Activated B cell treated with CpG ODN at 0.5 μM for 24 hours (primary cell): ENCODE results near the gene FOXL1. TPM values are rescaled to one million over a fixed set of nuclear protein-coding genes. Genes with fewer than 3 reads are reported as not detected.

Source experiments
- ATAC-seq: fragments of 200-7000 bp; cut with Tn5 transposase; one replicate; pipeline ENCODE4 v1.10.0; 2021; ENCODE audit warnings: low read depth, mild to moderate bottlenecking, moderate library complexity
- CTCF ChIA-PET: fragments of 350-600 bp; sonication (Branson Sonifier 250); formaldehyde crosslinking; loops from one replicate; lab custom pipeline; 2021; ENCODE audit warnings: antibody characterized with exemption; lab: Charles Lee
- POLR2A ChIA-PET: fragments of 350-600 bp; sonication (Branson Sonifier 250); formaldehyde crosslinking; loops from one replicate; lab custom pipeline; 2021; ENCODE audit warnings: antibody characterized with exemption; lab: Charles Lee
- DNase-seq: peaks from one replicate; pipeline ENCODE4 v3.0.0; 2022
- H3K27ac Mint-ChIP-seq: one replicate; pipeline ENCODE4 v1.8.0; 2020; ENCODE audit warnings: mixed read lengths
- H3K27me3 Mint-ChIP-seq: one replicate; pipeline ENCODE4 v1.8.0; 2021; ENCODE audit warnings: mixed read lengths
- H3K36me3 Mint-ChIP-seq: one replicate; pipeline ENCODE4 v1.8.0; 2021; ENCODE audit warnings: low read depth, mixed read lengths
- H3K4me1 Mint-ChIP-seq: one replicate; pipeline ENCODE4 v1.8.0; 2021; ENCODE audit warnings: mixed read lengths
- H3K4me3 Mint-ChIP-seq: one replicate; pipeline ENCODE4 v1.8.0; 2020; ENCODE audit warnings: mild to moderate bottlenecking, mixed read lengths
- H3K9me3 Mint-ChIP-seq: one replicate; pipeline ENCODE4 v1.8.0; 2020; ENCODE audit warnings: mixed read lengths
- CTCF ChIP-seq: fragments of 200-600 bp; IDR thresholded peaks from one replicate; pipeline ENCODE4 v1.8.0; 2022; ENCODE audit warnings: antibody characterized with exemption, mild to moderate bottlenecking
- intact Hi-C: fragments of 100-400 bp; cut with micrococcal nuclease; formaldehyde crosslinking; loops from one replicate; pipeline ENCODE4 v1.15.1; 2024
- total RNA-seq: library from RNA; stranded (reverse); gene quantifications from 2 replicates; pipeline ENCODE4 v1.2.3, GENCODE V29; 2022

FOXL1 gene
- total RNA-seq, 1 donor from 2014 or later = not detected

- Mint-ChIP-seq H3K4me1 (no peaks in the 10 kb centered on the region), H3K27ac (no peak overlapping the region), H3K9me3 (no peaks in the 10 kb centered on the region), H3K4me3 (no peak overlapping the region), H3K27me3 (no peaks in the 10 kb centered on the region), H3K36me3 (peaks cover 93% of the 10 kb centered on the region)
- CTCF ChIA-PET = no interaction called here
- DNase-seq (no peak), ATAC-seq (no peak)
- TF ChIP-seq CTCF = no peak
- intact Hi-C loops = no loop called here
- POLR2A ChIA-PET = no interaction called here
Measured at GRCh38 chr16:86542756-86543750, 35.3 kb upstream of the FOXL1 start.

GRCh38 chr16:86545481-86545880 lies 32.9 kb upstream of the FOXL1 start:
- Mint-ChIP-seq H3K27me3 (no peaks in the 10 kb centered on the region), H3K9me3 (no peaks in the 10 kb centered on the region), H3K4me1 (no peaks in the 10 kb centered on the region), H3K36me3 (peaks cover 80% of the 10 kb centered on the region), H3K27ac (no peak overlapping the region), H3K4me3 (no peak overlapping the region)
- ChIA-PET CTCF (no interaction called here), POLR2A (no interaction called here)
- no peak for DNase-seq
- no peak for TF ChIP-seq CTCF
- intact Hi-C loops = no loop called here
- no peak for ATAC-seq

GRCh38 chr16:86545954-86546637 lies 32.3 kb upstream of the FOXL1 start:
- Mint-ChIP-seq H3K4me3 (no peak overlapping the region), H3K4me1 (no peaks in the 10 kb centered on the region), H3K9me3 (no peaks in the 10 kb centered on the region), H3K36me3 (peaks cover 78% of the 10 kb centered on the region), H3K27me3 (no peaks in the 10 kb centered on the region), H3K27ac (no peak overlapping the region)
- DNase-seq (no peak), ATAC-seq (no peak)
- POLR2A ChIA-PET = no interaction called here
- CTCF ChIA-PET = no interaction called here
- intact Hi-C loops = no loop called here
- no peak for TF ChIP-seq CTCF

- H3K9me3 Mint-ChIP-seq = no peaks in the 10 kb centered on the region
- H3K4me1 Mint-ChIP-seq = no peaks in the 10 kb centered on the region
- no peak for TF ChIP-seq CTCF
- ATAC-seq = no peak
- peaks cover 77% of the 10 kb centered on the region for H3K36me3 Mint-ChIP-seq
- no peak overlapping the region for H3K4me3 Mint-ChIP-seq
- H3K27ac Mint-ChIP-seq = no peak overlapping the region
- ChIA-PET POLR2A (no interaction called here), CTCF (no interaction called here)
- no peak for DNase-seq
- intact Hi-C loops = no loop called here
- no peaks in the 10 kb centered on the region for H3K27me3 Mint-ChIP-seq
Measured at GRCh38 chr16:86546638-86547013, 31.7 kb upstream of the FOXL1 start.

GRCh38 chr16:86547286-86547685 lies 31.1 kb upstream of the FOXL1 start:
- Mint-ChIP-seq H3K4me3 (no peak overlapping the region), H3K27me3 (no peaks in the 10 kb centered on the region), H3K36me3 (peaks cover 77% of the 10 kb centered on the region), H3K27ac (no peak overlapping the region), H3K9me3 (no peaks in the 10 kb centered on the region), H3K4me1 (no peaks in the 10 kb centered on the region)
- intact Hi-C loops = no loop called here
- DNase-seq (no peak), ATAC-seq (no peak)
- ChIA-PET POLR2A (no interaction called here), CTCF (no interaction called here)
- no peak for TF ChIP-seq CTCF
